ENCODE measurements around the gene RNASE2. TPM values are rescaled to one million over a fixed set of nuclear protein-coding genes. Genes with fewer than 3 reads are reported as not detected.
"Not testable (repeated sequence)": the region's sequence is repeated elsewhere in the genome, so short reads cannot be mapped to it uniquely, and the experiment has no call there.

RNASE2 gene
- polyA plus RNA-seq (ENCODE audit: insufficient read length in 3 of 3): 1 to 10 TPM; 1.3 to 2.5 (median 1.6) TPM
- long read RNA-seq, donor 1: 0 reads
- long read RNA-seq, donor 2, partial matches to known transcripts: 0 of 1 reads
- long read RNA-seq, donor 2, other reads (novel, unspliced or antisense): 0 of 1 reads
- long read RNA-seq, donor 3: 0 reads
- long read RNA-seq, donor 4: 0 reads
- long read RNA-seq, donor 5: 0 reads
- long read RNA-seq, donor 6, partial matches to known transcripts: 0 of 1 reads
- long read RNA-seq, donor 6, other reads (novel, unspliced or antisense): 0 of 1 reads
- long read RNA-seq, donor 7: 0 reads
- long read RNA-seq, donor 8: 0 reads
- long read RNA-seq, donor 9: 0 reads
- long read RNA-seq, donor 10: 0 reads
- long read RNA-seq, donor 11: 0 reads
- long read RNA-seq, donor 12, partial matches to known transcripts: 0 of 4 reads
- long read RNA-seq, donor 12, other reads (novel, unspliced or antisense): 0 of 4 reads
- long read RNA-seq, donor 13: 0 reads
- long read RNA-seq, donor 14: 0 reads
- long read RNA-seq, donor 15: 0 reads
- long read RNA-seq, donor 16: 0 reads

DNA sequence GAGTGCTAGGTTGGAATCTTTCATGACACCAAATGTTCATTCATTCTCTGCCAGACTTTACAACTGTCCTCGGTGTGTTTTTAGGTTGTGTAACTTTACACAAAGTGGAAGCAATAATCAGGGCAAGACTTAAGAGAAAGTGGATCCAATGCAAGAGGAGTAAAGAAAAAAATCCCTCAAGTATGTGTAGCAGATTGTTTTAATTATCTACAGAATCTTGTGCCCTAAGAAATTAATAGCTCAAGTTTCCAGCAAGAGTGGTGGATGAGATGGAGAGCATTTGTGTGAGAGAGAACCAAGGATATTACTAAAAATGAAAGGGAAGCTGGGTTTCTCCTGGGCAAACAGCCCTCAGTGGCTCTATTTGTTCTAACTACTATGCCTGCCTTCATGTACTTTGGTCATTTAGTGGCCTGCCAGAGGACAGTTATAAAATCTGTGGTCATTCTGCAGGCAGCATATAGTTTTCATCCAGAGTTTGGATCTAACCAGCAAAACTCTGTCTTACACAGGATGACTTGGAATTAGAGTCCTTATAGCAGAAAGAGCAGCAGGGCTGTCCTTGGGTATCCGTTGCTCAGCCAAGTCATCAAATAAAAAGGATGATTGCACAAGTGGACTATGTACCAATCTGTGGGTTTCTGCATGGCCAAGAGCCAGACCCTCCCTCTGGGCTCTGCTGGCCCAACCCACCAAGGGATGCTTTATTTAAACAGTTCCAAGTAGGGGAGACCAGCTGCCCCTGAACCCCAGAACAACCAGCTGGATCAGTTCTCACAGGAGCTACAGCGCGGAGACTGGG, at the start of gene RNASE2:
Gene RNASE2, plus strand, starts transcription at position 752 of the 802 bp plus-strand sequence. CDS start 285 bp downstream, outside the sequence.
- not testable (repeated sequence) for DNase-seq

DNA sequence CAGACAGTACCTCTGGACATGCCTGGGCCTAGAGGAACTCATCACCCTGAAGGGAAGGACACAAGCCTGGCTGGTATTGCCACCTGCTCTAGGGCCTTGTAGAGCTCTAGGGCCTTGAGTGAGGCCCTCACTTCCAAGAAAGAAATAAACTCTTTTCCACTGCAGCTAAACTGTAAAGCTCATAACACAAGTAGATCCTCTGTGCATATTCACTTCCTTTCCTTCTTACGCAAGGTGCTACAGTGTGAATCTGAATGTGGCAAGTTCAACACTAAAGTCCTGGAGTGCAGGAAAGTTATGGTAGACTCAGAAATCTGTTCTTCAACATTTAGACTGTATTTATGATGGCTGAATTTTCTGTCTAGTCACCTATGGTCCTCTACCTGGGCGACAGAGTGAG, 49.6 kb upstream of the RNASE2 start:
- no peak for DNase-seq

DNA sequence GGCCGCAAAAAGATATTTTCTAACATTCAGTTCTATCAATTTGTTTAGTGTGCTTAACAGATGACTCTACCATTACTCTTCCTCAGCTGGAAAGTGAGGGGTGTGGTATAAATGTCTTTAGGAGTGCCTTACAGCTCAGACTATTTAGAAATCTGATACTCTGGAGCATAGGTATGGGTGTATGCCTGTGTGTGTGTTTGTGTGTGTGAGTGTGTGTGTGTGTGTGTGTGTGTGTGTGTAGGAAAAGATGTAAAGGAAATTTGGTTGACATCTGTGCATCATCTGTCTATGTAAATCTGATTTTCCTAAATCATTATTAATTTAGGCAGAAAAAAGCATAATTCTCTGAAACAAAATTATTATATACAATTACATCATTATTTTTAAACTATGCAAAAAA, 48.1 kb upstream of the RNASE2 start:
- no peak for DNase-seq

DNA sequence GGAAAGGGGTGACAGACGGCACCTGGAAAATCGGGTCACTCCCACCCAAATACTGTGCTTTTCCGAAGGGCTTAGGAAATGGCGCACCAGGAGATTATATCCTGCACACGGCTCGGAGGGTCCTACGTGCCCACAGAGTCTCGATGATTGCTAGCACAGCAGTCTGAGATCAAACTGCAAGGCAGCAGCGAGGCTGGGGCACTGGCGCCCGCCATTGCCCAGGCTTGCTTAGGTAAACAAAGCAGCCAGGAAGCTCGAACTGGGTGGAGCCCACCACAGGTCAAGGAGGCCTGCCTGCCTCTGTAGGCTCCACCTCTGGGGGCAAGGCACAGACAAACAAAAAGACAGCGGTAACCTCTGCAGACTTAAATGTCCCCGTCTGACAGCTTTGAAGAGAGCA, 44.5 kb upstream of the RNASE2 start:
- DNase-seq: not testable (repeated sequence)

DNA sequence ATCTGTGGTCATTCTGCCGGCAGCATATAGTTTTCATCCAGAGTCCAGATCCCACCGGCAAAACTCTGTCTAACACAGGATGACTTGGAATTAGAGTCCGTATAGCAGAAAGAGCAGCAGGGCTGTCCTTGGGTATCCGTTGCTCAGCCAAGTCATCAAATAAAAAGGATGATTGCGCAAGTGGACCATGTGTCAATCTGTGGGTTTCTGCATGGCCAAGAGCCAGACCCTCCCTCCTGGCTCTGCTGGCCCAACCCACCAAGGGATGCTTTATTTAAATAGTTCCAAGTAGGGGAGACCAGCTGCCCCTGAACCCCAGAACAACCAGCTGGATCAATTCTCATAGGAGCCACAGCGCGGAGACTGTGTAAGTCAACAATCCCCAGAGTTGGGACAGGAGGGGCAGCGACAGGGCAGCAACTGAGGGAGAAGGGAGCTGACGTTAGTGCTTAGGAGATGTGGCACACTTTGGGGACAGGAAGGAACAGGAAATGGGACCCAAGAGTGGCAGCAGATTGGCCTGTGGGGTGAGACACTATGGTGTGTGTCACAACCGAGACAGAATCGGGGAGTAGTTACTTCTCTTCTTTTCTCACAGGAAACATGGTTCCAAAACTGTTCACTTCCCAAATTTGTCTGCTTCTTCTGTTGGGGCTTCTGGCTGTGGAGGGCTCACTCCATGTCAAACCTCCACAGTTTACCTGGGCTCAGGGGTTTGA, 36.1 kb upstream of the RNASE2 start:
- DNase-seq: not testable (repeated sequence)

DNA sequence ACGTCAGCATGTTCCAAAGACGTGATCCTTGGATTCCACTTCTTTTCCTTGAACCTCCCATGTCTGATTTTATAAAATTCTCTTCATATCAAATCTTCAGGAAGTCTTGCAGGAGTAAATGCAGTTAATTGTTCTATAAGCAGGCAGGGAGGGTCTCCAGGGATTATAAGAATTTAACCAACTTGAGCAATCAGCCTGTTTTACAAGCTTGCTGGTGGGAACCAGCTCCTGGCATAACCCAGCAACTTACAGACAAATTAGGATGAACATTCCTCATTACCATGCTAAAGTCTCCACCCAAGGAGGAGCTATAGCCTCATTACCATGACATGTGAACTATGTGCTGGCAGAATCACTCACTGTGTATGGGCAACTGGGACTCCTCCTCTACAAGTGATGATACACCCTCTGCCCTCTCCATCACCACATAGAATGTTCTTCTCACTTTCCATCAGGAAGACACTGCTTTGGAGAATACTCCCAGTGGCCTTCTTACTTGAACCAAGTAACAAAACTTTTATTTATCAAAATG, 31.5 kb upstream of the RNASE2 start:
- not testable (repeated sequence) for DNase-seq

DNA sequence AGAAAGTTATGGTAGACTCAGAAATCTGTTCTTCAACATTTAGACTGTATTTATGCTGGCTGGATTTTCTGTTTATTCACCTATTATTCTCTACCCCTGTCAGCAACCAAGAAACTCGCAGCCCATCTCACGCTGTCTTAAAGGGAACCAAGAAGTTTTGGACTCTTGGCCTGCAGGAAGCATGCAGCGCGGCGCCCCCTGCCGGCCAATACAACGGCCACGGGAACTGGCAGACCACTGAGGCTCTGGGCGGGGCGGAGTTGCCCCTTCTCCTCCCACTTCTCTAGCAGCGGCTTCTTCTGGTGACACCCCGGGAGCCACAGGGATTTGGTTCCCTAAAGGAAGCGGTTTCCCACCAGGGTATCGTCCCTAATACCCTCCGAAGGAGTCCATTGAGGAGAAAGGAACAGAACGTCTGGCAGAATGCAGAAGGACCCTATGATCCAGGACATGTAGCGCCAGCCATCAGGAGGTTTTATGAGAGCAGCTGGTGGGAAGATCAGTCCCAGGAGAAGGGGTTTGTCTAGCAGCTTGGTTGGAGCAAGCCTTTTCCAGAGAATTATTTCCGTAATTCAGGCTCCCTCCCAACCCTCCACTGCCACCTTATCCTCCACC, 21.0 kb upstream of the RNASE2 start:
- DNase-seq: peak; percentile 1

DNA sequence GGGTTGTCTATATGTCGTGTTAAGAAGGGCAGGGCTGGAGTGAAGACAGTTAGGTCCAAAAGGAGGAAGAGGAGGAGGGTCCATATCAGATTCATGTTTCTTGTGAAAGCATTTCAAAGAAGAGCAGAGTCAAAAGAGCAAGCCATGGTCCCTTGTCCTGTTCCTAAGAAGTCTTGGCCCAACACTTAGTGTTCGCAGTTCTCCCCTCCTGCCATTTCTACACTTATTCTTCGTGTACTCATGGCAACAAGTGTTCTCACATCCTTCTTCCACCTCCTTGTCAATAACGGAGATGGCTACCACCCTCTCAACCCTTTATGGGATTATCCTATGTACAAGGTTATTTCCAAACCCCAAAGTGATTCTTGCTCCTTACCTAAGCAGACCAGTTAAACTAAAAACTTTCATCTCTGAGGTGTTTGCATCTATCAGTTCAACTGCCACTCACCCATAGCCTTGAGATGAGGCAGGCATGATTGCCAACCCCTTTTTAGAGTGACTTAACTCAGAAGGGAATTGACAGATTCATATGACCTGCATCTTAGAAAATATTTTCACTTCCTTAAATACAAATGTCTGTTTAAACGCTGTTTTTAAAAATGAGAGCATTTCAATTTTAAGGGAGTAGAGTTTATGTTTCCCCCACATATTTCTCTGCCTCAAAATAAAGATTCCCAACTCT, 19.8 kb upstream of the RNASE2 start:
- DNase-seq: no peak

DNA sequence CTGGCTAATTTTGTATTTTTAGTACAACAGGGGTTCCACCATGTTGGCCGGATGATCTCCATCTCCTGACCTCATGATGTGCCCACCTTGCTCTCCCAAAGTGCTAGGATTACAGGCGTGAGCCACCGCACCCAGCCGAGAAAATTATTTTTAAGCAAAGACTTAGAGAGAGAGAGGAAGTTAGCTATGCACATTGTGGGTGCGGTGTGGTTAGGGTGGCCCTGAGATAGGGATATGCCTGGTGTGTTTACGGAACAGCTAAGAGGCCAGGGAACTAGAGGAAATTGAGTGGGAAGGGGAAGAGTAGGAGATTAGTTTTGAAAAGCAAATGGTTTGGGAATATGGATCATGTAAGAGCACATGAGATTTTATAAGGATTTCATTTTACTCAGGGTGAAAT, 10.1 kb upstream of the RNASE2 start:
- DNase-seq: not testable (repeated sequence)

DNA sequence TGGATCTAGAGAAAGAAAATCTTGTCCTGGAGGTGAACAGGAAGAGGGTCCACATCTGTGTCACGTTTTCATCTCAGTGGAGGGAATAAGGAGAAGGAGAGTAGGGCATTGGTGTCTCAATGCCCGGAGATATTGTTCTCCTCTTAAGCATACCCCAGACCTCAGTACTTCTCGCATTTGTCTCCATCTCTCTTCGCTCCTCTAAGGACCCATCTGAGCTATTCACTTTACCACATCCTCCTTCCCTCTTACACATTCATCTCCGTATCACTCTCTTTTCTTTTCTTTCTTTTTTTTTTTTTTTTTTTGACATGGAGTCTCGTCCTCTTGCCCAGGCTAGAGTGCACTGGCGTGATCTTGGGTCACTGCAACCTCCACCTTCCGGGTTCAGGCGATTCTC, 8.6 kb upstream of the RNASE2 start:
- DNase-seq: not testable (repeated sequence)

DNA sequence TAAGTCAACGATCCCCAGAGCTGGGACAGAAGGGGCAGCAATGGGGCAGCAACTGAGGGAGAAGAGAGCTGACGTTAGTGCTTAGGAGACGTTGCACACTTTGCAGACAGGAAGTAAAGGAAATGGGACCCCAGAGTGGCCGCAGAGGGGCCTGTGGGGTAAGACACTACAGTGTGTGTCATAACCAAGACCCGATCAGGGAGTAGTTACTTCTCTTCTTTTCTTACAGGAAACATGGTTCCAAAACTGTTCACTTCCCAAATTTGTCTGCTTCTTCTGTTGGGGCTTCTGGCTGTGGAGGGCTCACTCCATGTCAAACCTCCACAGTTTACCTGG, 219 bp downstream of the RNASE2 start:
- not testable (repeated sequence) for DNase-seq

DNA sequence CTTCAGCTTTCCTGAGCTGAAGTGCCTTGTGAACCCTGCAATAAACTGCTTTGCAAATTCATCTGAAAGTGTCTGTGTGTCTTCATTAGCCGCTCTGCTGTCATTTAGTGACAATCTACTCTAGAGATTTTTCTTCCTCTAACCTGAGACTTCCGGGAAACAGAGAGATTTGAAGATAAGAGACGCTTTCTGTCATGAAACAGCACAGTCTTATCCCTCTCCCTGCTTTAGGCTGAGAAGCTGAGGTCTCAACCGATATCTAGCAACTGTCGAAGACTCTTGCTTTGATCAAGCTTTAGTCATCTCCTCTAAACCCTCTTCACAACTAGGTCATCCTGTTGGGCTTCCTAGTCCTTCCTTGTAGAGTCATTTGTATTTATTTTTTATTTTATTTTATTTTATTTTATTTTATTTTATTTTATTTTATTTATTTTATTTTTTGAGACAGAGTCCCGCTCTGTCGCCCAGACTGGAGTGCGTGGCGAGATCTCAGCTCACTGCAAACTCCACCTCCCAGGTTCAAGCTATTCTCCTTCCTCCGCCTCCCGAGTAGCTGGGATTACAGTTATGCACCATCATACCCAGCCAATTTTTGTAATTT, 1.2 kb downstream of the RNASE2 start:
- DNase-seq: no peak

DNA sequence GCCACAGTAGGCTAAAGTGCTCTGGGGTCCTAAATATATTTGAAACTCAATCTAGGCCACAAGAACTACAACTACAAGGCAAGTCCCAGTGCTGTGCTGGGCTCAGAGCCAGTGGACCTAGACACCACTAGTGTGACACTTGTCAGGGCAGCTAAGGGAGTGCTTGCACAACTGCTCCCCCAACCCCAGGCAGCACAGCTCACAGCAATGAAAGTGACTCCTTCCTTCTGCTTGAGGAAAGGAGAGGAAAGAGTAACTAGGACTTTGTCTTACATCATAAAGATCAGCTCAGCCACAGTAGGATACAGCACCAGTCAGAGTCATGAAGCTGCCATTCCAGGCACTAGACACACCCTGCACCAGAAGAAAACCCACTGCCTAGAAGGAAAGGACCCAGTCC, 3.7 kb downstream of the RNASE2 start:
- not testable (repeated sequence) for DNase-seq

DNA sequence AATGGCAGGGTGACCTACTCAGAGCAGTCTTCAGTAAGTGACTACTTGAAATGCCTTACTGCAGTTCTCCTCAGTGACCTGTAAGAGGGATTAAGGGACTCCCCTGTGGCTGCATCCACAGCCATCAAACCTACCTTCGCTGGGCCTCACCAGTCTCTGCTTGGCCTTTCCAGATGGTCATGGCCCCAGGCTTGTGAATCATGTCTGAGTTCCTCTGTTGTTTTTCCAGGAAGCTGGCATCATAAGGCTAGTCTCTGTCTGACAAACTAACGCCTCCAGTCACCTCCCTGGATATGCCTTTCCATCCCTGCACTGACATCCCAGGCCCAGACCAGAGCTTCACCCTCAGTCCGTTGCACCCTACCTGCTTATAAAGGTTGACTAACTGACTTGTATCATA, 14.0 kb downstream of the RNASE2 start:
- DNase-seq: no peak

DNA sequence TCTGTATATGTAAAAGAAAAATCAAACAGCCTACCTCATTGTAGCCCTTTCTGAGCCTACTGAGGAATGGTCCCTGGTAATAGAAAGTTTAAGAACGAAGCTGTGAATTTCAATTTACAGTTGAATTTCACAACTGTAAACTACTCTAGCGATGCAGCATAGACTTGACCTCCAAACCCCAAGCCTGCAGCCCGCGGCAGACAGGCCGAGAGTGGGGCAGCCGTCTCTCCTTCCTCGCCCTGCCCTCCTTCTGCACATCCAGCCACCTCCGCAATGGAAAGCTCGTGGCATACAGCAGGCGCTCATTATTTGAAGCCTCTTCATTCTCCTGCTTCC, 15.3 kb downstream of the RNASE2 start:
- DNase-seq: no peak

DNA sequence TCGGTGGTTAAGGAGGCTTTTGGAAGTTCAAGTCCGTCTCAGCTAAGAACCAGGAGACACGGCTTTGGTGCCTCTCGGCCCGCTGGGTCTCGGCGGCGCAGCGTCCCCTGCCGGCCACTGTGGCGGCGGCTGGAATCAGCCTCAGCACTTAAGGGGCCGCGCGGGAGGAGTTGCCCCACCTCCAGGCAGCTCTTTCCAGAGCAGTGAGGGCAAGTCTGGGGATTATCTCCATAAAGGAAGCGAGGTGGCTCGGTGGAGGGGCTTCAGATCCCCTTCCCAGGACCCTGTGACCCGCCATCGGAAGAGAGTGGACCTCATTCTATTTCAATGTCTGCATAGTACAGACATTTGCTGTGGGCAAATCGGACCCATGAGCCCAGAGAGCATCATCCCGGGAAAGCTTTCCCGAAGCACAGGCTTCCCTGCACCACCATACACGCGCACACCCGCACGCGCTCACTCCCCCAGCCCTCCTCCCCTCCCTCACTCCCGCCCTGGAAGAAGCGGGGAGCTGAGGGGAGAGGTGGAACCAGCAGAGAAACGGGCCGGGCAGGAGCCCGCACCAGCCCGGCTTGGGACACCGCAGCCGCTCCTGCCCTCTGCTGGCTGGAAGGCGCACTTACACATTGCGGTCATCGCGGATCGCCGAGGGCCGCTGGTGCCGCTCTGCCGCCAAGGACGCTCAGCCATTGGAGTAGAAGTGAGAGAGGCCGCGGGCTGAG, 15.9 kb downstream of the RNASE2 start:
- peak; percentile 82 for DNase-seq

DNA sequence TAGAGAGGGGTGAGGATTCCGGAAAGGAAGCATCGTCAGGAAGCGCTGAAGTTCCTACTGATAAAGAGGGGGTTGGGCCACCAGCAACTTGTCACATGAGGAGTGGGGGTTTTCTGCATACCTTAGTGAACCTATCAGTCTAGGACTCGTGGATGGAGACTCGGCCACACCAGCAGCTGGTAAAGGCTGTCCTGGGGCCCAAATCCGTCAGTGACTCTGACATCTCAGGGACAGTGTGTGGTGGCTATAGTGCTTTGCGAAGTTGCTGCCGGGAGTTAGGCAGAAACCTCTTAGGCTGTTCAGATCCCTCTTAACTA, 16.4 kb downstream of the RNASE2 start:
- DNase-seq: no peak

DNA sequence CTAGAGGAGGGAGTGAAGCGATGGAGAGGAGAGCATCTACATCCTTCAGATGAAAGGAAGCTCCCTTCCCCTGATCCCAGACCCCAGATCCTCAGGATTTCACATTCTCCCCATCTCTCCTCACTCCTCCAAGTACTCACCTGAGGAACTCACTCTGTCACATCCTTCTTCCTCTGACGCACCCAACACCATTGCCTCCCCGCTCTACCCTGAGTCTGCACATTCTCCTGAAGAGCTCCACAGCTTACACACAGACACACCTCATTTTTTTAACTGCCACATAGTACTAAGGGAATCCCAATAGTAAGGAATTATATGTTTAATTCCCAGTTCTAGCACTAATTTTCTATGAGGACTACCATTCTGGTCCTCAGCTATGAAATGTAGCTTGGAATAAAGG, 18.2 kb downstream of the RNASE2 start:
- DNase-seq: no peak

DNA sequence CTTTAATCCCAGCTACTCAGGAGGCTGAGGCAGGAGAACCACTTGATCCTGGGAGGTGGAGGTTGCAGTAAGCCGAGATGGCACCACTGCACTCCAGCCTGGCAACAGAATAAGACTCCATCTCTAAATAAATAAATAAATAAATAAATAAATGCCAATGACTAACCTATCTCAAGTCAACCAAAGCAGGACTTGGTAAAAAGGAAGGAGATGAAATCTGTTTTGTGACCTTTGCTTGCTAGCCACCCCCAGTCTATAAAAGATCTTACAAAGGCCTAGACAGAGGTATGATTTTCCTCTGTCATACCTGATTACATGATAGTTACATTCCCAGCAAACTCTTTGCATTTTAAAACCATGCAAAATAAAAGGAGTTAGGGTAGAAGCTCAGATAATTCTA, 21.0 kb downstream of the RNASE2 start:
- no peak for DNase-seq

DNA sequence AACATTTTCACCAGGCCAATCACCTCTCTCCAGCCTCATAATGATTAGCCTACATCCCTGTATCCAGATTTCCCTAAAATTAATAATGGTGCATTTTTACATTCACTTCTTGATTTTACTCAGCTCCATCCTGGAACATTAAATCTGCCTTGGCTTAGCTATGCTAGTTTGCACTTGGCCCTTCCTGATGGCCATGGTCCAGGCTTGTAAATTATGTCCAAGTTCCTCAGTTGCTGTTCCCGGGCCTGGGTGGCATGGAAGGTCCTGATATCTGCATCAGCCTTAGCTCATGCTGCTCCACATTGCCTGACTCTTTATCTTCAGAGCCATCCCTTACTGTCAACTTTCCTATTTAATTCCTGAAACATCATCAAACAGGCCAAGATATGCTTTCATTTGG, 23.4 kb downstream of the RNASE2 start:
- DNase-seq: no peak
